GM10266 (cell line): ENCODE results near the gene PPIA.
"Not testable (repeated sequence)": the region's sequence is repeated elsewhere in the genome, so short reads cannot be mapped to it uniquely, and the experiment has no call there.

Source experiments
- DNase-seq: peaks from one replicate; pipeline ENCODE4 v3.0.0; 2012; ENCODE audit errors: extremely low spot score
- TF ChIP-seq, protein P1 (sequence below): IDR thresholded peaks from 2 replicates; pipeline ENCODE4 v1.5.1; 2012; ENCODE audit warnings: mild to moderate bottlenecking, low read depth; ENCODE audit not compliant: control insufficient read depth, insufficient read depth; ENCODE audit errors: missing control alignments

The PPIA gene

GRCh38 chr7:44769376-44769775, 27.1 kb upstream of the PPIA start:
- TF ChIP-seq, protein P1, sequence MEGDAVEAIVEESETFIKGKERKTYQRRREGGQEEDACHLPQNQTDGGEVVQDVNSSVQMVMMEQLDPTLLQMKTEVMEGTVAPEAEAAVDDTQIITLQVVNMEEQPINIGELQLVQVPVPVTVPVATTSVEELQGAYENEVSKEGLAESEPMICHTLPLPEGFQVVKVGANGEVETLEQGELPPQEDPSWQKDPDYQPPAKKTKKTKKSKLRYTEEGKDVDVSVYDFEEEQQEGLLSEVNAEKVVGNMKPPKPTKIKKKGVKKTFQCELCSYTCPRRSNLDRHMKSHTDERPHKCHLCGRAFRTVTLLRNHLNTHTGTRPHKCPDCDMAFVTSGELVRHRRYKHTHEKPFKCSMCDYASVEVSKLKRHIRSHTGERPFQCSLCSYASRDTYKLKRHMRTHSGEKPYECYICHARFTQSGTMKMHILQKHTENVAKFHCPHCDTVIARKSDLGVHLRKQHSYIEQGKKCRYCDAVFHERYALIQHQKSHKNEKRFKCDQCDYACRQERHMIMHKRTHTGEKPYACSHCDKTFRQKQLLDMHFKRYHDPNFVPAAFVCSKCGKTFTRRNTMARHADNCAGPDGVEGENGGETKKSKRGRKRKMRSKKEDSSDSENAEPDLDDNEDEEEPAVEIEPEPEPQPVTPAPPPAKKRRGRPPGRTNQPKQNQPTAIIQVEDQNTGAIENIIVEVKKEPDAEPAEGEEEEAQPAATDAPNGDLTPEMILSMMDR: no peak
- DNase-seq: no peak

- DNase-seq: peak; percentile 77
Measured at GRCh38 chr7:44769776-44770294, 26.6 kb upstream of the PPIA start.

DNA sequence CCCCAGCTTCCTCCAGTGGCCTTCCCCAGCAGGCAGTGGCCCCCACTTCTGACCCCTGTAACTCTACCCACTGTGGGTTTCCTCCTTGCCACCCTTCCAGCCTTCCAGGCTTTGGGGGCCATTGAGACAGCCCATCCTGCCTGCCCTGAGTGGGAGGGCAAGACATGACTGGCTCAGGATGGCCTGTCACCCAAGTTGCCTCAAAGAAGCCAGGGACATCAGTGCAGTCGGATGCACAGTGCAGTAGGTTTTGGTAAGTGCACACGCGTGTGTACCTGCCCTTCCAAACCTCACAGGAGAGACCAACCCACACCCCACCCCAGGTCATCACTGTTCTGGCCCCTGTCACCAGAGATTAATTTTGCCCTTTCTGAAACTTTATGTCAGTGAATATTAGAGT, 25.1 kb upstream of the PPIA start:
- TF ChIP-seq, protein P1: no peak
- no peak for DNase-seq

More at GRCh38 chr7:44769776-44770294, 26.6 kb upstream of the PPIA start:
- TF ChIP-seq, protein P1: no peak

DNA sequence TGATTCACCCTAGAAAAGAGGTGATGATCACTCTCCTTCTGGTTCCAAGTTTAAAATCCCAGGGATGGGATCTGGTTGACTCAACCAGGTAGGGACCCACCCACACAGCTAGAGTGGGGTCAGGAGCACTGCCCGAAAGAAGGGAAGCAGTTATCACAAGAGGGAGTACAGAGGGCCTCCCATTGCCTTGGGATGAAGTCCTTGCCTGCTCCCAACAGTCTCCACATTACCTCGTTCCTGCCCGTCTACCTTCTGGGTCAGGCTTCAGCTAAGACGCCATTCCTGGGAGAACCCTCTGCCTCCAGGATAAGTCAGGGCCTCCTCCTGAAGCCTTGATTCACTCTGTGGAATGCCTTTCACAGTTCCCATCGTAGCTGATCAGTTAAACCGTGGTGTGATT, 24.0 kb upstream of the PPIA start:
- no peak for DNase-seq
- TF ChIP-seq, protein P1: no peak

DNA sequence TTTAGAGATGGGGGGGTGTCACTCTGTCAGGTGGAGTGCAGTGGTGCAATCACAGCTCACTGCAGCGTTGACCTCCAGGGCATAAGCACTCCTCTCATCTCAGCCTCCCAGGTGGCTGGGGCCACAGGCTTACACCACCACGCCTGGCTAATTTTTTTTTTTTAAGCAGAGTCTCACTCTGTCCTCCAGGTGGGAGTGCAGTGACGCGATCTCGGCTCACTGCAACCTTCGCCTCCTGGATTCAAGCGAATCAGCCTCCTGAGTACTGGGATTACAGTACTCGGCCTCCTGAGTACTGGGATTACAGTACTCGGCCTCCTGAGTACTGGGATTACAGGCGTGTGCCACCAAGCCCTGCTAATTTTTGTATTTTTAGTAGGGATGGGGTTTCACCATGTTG, 23.6 kb upstream of the PPIA start:
- DNase-seq: no peak

DNA sequence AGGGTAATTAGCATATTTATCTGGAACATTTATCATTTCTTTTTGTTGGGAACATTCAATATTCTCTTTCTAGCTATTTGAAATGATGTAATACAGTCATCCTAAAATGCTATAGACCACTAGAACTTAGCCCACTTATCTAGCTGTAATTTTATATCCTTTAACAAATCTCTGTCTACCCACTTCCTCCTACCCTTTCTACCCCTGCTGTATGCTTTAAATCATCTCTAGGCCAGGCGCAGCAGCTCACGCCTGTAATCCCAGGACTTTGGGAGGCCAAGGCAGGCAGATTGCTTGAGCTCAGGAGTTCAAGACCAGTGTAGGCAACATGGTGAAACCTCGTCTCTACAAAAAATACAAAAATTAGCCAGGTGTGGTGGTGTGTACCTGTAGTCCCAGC, 22.0 kb upstream of the PPIA start:
- DNase-seq: not testable (repeated sequence)

More for the DNA sequence above, 23.6 kb upstream of the PPIA start:
- TF ChIP-seq, protein P1: no peak

DNA sequence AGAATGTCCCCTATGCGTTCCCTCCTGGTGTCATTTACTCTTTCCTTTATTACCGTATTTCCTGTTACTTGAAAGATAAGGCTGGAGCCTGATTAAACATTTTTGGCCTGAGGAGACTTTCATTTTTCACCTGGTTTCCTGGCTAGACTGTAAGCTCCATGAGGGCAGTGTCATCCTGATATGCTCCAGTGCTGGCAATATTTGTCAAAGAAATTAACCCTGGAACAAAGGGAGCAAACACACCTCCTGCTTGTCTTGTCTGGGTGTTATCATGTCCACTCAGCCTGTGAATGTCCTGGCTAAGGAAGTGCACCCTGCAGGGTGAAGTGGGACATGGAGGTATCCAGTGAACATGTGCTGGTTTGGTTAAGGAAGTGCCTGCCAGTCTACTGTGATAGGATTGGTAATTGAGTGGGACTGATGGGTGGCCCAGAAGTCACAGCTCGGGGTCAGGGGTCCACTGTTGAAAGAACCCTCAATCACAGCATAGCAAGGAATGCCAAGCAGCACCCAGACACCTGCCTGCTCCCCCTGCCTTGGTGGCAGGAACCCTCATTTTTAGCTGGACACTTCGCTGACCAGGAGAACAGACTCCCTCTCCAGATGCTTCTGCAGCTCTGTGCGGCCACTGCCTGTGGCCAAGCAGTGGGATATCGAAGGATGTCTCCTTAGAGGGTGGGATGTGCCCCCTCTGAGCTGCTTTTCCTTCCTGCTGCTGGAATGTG, 20.9 kb upstream of the PPIA start:
- TF ChIP-seq, protein P1: no peak
- no peak for DNase-seq
